AG09309 (cell line): ENCODE data around the gene VSIR.

Source experiments
- DNase-seq: peaks from one replicate; pipeline ENCODE4 v3.0.0-alpha.2; 2010; ENCODE audit warnings: low read depth
- H3K4me3 ChIP-seq: 2 replicates; pipeline ENCODE4 v1.5.1; 2011; ENCODE audit warnings: mild to moderate bottlenecking, low read depth, low read length, moderate library complexity; ENCODE audit not compliant: control insufficient read depth
- CTCF ChIP-seq: IDR thresholded peaks from 2 replicates; pipeline ENCODE4 v1.5.1; 2011; ENCODE audit warnings: mild to moderate bottlenecking, low read depth, low read length, inconsistent platforms; ENCODE audit not compliant: insufficient read depth, control insufficient read depth; ENCODE audit errors: missing control alignments

Gene VSIR

GRCh38 chr10:71776481-71776925 lies 3.2 kb upstream of the VSIR start:
- no peak for DNase-seq
- TF ChIP-seq CTCF = no peak

GRCh38 chr10:71774916-71775702 lies 1.8 kb upstream of the VSIR start:
- no peak for TF ChIP-seq CTCF
- no peak for DNase-seq
- H3K4me3 ChIP-seq = no peak overlapping the region

More at GRCh38 chr10:71776481-71776925, 3.2 kb upstream of the VSIR start:
- H3K4me3 ChIP-seq = no peak overlapping the region

- peak overlapping the region; percentile 73 for H3K4me3 ChIP-seq
- DNase-seq = no peak
- TF ChIP-seq CTCF = no peak
Observed at GRCh38 chr10:71772832-71773220, 494 bp downstream of the VSIR start.

GRCh38 chr10:71771821-71772617 lies 1.3 kb downstream of the VSIR start:
- DNase-seq = peak; percentile 47
- no peak for TF ChIP-seq CTCF
- peak overlapping the region; percentile 73 for H3K4me3 ChIP-seq

- no peak for DNase-seq
- no peak for TF ChIP-seq CTCF
- H3K4me3 ChIP-seq = no peak overlapping the region
Observed at GRCh38 chr10:71771204-71771603, 2.1 kb downstream of the VSIR start.

GRCh38 chr10:71770789-71771188 lies 2.5 kb downstream of the VSIR start:
- DNase-seq = peak; percentile 21

More at GRCh38 chr10:71770789-71771188, 2.5 kb downstream of the VSIR start:
- no peak for TF ChIP-seq CTCF
- no peak overlapping the region for H3K4me3 ChIP-seq
